NCI-H1105 treated with DMSO at 0.1 percent for 48 hours (cell line): Measurements from ENCODE around the gene CEP126.
A peak's percentile ranks its signal among the peaks of the same experiment; 100 is the strongest.
"Not testable (repeated sequence)": the region's sequence is repeated elsewhere in the genome, so short reads cannot be mapped to it uniquely, and the experiment has no call there.

Experiments
- DNase-seq: peaks from one replicate; lab custom pipeline; 2025; lab: John Stamatoyannopoulos, UW

The CEP126 gene

DNA sequence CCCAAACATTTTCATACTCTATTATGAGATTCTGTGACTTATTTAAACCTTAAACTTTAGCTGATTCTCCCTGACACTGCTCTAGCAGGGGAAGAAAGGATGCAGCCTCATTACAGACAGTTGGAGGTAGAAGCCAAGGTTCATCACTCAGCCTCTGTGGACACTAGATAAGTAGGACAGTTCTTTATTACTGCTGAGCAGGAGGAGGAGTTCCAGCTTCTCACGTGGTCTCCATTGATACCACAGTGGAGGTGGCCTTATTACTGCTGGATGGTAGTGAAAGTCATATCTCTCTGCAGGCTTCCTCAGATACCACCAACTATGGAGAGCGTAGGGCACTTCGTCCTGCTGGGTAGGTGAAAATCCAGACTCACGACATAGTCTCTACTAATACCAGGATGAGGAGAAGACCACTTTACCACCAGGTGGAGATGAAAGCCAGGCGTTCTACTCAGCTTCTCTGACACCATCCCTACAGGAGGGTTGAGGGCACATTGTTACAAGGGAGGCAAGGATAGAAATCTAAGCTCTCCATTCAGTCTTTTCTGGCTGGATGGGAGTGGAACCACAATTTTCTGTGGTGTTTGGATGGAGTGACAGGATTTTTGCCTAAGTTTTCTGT is 14.6 kb downstream of the CEP126 start:
- no peak for DNase-seq

DNA sequence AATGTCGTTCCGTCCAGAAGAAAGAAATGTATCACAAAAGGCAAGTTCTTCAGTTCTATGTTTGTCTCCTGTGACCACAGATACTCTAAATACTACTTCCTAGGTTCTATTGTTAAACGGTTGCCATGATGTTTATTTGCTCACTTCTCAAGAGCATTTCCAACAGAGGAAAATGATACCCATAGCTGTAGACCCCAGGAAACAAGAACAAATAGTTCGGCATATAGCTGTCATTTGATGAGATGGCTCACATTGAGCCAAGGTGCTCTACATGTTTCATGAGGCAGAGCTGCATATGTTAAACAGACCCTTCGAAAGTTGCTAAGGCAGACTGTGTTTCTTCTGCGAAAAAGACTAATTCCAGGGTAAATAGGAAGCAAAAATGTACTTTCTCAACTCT is 16.9 kb downstream of the CEP126 start:
- peak; percentile 16 for DNase-seq

DNA sequence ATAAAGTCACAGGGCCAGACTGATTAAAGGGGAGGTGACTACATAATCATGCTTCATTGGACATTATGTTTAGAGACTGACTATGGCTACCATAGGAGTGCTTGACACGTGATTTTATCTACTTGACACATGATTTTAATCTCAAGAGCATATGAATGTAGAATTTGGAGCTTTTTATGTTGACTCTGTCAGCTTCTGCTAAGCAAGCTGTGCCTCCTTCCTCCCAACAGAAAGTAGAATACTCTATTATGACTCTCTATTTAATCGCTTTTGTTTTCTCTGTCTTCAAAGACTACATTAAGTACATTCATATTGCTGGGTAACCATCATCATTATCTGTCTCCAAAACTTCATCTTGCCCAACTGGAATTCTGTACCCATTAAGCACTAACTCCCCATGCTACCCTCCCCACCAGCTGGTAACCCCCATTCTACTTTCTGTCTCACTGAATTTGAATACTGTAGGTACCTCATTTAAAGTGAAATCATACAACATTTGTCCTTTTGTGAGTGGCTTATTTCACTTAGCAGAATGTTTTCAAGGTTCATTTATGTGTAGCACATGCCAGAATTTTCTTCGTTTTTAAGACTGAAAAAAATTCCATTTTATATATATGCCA is 26.2 kb downstream of the CEP126 start:
- DNase-seq, result no peak

DNA sequence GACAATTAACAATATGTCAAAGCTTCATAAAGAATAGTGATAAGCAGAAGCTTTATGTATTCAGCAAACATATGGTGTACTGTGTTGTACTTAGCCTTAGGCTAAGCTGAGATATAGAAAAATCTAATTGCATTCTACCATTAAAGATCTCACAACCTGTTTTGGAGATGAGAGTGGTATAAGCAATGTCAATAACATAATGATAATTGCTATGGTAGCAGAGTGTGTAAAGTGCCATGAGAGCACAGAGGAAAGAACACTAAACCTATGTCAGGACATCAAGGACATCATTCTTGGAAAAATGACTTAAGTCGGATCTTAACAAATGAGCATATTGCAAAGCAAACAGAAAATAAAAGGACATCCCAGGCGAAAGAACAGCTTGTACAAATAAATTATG is 30.1 kb downstream of the CEP126 start:
- DNase-seq, result peak; percentile 27

DNA sequence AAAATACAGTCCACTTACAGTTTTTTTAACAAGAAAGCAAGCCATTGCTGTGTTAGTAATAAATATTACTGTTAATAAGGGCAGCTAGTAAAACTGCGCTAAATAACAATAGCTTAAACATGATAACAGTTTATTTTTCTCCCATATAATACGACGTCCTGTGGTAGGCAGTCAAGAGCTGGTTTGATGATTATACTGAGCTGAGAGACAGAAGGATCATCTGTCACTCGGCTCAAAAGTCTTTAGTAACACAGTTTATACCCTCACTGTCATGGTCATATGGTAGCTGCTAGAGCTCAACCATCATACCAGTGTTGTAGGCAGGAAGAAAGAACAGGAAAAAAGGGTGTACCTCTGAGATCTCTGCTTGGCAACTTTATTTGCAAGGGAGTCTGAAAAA is 30.6 kb downstream of the CEP126 start:
- no peak for DNase-seq

DNA sequence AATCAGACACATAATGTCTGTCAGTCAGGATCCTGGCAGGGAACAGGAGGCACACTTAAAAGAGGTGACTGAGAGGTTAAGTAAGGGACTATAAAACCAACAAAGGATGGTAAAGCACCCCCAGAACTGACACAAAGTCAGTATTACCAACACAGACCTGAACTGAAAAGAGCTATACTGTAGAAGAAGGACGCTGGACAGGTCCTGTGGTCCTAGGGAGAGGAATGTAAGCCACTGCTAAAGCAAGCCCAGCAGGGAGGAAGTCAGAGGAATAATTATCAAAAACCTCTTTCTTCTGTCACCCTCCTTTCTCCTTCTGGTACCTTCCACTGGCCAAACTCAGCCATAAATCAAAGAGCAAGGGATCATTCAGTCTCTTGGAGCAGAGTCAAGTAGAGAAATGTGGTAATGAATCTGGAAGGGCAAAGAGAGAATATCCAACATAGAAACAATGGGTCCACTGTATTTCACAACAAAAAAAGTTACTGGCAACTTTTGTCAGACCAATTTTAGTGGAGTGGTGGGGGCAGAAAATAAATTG is 34.9 kb downstream of the CEP126 start:
- DNase-seq, result no peak

DNA sequence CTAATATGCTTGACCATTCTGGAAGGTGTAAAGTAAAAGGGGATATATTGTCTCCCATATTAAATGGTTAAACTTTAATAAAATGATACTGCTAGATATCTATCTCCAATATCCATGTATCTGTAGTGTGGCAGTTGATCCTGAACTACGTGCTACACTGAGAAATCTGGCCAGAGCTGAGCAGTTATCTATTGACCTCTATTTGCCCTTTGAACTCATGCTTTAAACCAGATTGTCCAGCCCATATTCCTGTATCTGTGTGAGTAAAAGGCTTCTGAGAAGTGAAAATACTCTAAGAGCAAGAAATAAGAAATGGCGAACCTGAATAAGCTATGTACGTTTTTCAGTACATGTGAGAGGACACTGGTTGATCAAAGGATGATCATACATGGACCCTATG is 40.5 kb downstream of the CEP126 start:
- no peak for DNase-seq

DNA sequence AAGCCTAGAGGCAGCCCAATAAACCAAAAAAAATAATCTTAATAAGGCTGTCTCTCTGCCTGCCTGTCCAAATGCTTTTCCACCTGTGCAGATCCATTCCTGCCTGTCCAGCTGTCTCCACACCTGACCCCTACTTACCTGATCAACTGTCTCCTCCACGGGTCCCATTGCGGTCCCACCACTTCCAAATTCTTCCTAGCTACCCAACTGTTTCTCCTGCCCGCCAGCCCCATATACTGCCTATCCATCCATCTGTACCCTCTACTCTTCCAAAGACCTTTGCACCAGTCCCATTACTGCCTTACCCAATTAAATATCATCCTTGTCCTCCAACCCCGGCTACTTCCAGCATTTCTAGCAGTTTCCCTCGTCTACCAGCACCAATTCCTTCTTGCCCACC is 40.9 kb downstream of the CEP126 start:
- no peak for DNase-seq

DNA sequence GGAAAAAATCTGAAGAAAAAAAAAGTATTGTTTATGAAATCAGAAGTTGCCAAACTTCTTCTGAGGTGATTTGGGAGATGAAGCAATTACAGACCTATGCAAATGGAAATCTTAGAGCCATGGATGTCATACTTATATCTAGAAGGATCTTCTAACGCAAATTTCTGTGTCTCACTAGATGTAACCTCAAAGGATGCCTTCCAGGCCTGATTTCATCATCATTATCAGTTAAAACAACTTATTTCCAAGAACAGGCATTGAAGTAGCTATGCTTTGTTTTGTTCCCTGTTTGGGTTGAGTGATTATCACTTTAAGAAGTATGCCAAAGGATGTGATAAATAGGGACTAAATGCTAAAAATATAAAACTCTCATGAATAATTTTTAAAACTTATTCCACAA is 45.4 kb downstream of the CEP126 start:
- DNase-seq, result no peak

DNA sequence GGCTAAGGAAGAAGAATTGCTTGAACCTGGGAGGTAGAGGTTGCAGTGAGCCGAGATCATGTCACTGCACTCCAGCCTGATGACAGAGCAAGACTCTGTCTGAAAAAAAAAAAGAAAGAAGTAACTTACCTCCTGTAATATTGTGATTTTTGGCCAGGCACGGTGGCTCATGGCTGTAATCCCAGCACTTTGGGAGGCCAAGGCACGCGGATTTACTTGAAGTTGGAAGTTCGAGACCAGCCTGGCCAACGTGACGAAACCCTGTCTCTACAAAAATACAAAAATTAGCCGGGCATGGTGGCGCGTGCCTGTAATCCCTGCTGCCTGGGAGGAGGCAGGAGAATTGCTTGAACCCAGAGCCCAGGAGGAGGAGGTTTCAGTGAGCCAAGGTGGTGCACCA is 49.4 kb downstream of the CEP126 start:
- DNase-seq, result not testable (repeated sequence)

DNA sequence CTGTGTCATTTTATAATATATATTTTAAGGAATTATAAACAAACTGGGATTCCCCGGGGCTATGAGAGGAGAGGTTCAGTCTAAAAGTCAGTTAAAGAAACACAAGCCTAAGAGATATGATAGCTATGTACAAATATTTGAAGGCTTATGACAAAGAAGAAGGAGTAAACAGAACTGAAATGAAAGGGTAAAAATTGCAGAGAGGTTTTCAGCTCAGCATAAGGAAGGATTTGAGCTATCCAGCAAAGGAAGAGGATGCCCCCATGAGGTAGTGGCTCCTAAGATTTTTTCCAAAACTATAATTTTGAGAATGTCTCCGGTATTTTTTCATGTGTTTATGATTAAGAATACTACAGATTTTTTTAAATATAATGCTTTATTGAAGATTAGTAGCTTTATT is 59.4 kb downstream of the CEP126 start:
- DNase-seq, result no peak

DNA sequence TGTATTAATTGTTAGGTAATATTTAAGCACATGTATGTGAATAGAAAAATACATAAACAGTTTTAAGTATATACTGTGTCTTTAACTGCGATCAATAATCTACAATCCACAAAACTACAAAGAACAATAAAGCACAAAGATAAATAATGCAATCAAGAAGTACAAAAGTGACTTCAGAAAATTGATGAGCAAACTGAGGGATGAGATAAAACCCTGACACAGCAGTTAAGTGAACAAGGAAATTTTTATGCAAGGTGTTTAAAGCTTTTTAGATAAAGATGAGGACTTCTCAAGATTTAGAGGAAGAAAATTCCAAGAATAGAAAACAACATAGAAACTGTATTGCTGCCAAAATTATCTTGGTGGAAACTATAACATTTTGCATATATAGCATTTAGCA is 60.0 kb downstream of the CEP126 start:
- DNase-seq, result no peak

DNA sequence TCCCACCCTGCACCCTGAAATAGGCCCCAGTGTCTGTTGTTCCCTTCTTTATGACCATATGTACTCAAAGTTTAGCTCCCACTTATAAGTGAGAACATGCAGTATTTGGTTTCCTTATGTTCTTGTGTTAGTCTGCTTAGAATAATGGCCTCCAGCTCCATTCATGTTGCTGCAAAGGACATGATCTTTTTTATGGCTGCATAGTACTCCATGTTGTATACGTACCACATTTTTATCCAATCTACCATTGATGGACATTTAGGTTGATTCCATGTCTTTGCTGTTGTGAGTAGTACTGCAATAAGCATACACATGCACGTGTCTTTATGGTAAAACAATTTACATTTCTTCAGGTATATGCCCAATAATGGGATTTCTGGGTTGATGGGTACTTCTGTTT is 60.9 kb downstream of the CEP126 start:
- DNase-seq, result no peak

DNA sequence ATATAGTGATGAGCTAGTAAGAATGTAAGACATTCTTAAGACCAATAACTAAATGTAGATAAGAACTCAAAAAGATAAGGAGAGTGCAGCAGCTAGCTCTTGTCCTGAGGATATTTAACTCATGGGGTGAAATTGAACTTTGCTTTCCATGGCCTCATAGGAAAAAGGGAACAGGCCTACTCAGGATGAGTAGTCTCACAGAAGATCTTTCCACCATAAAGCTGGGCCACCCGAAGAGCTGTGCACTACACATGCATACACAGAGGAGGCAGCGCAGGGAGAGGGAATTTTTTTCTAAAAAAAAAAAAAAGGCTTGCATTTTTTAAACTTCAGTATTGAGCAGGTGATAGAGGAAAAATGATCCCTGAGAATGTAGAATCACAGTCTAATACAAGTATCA is 72.6 kb downstream of the CEP126 start:
- no peak for DNase-seq

DNA sequence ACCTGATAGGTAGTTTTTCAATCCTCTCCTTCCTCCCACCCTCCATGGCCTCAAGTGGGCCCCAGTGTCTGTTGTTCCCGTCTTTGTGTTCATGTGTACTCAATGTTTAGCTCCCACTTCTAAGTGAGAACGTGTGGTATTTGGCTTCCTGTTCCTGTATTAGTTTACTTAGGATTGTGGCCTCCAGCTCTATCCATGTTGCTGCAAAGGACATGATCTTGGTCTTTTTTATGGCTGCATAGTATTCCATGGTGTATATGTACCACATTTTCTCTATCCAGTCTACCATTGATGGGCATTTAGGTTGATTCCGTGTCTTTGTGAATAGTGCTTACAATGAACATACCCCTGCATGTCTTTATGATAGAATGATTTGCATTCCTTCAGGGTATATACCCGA is 78.4 kb downstream of the CEP126 start:
- no peak for DNase-seq

DNA sequence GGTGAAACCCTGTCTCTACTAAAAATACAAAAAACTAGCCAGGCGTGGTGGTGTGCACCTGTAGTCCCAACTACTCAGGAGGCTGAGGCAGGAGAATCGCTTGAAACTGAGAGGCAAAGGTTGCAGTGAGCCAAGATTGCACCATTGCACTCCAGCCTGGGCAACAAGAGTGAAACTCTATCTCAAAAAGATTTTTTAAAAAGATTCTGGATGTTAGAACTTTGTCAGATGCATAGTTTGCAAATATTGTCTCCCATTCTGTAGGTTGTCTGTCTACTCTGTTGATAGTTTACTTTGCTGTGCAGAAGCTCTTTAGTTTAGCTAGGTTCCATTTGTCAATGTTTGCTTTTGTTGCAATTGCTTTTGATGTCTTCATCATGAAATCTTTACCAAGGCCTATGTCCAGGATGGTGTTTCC is 79.3 kb downstream of the CEP126 start:
- DNase-seq, result not testable (repeated sequence)

DNA sequence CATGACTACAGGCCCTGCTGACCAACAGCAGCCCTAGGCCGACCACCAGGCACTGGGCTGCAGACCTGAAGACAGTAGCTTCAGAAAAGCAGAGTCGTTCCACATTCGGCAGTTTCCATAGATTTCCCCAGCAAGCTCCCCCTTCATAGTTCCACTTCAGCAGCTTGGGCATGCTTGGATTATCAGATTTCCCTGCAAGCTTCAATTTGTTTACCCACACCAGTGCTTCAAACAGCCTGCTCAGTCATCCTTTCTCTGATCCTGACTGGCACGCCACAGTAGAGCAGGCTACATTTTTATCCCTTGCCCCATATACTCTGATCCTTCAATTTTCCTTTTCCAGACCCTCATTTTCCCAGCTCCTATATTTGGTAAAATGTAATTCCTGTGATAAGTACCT is 81.3 kb downstream of the CEP126 start:
- no peak for DNase-seq

DNA sequence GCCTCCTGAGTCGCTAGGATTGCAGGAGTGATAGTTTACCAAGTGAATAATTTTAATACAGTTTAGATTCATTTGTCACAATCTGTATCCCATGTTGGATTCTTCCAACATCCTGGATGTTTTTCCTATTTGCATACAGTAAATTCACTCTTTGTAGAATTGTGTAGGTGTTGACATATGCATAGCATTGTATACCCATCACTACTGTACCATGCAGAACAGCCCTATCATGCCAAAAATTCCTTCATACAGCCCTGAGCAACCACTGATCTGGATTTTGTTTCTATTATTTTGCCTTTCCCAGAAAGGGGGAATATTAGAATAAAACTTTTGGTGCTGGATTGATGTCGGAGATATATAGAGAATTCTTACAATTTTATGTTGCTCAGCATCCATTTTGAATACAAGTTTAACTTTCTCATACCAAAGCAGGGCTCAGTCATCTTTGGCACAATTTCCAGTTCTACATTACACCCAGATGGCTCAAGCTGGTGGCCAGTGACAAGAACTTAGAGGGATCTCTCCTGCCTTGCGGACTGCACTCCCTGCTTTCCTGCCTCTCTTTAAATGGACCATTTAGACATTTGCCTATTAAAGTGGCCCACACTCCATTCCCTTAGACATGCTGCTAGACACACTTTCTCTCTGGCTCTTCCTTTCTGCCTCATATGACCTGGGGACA is 87.0 kb downstream of the CEP126 start:
- no peak for DNase-seq

DNA sequence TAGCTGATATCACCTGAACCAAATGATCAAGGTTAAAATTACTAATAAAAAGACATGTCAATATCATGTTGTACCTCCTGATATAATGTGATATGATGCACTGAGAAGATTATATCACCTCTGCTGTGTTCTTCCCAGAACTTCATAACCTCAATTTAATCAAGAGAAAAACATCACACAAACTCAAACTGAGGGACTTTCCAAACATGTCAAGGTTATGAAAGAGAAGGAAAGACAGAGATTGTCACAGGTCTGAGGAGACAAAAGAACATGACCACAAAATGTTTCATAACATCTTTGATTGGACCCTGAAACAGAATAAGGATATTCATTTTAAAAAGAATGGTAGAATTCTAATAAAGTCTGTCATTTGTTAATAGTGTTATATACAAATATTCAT is 89.4 kb downstream of the CEP126 start:
- no peak for DNase-seq

DNA sequence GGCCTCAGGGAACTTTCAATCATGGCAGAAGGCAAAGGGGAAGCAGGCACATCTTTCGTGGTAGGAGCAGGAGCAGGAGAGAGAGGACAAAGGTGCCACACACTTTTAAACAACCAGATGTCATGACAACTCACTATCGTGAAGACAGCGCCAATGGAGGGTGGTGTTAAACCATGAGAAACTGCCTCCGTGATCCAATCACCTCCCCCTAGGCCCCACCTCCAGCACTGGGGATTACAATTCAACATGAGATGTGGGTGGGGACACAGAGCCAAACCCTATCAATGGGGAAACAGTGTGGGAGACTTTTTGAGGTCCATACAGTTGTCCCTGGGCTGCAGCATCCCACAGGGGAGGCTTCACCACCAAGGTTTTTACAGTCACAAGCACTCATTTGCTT is 90.5 kb downstream of the CEP126 start:
- DNase-seq, result no peak

DNA sequence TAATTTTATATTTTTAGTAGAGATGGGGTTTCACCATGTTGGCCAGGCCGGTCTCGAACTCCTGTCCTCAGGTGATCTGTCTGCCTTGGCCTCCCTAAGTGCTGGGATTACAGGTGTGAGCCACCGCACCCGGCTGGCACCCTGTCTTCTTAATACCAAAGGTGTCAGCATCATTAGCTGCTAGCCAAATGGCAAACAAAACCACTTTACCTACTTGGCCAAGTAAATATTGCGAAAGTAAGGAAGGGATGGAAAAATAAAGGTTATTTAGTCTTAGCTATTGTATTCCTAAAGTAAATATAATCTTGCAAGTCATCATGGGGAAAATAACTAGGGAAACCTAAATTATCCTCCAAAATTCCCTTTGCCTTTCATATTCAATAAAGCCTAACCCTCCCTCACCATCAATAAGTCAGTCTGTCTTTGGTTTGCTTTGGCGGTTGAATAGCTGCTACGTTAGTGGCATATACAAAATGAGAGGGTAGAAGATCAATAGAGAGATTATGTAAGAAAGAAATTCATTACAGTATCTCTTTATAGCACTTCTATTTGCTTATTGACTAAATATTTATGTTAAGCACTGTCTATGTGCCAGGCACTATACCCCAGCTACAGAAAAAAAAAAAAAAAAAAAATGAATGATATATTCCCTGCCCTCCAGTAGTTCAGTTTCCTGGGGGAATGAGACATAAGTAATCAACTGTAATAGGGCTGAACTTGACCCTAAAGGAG is 92.2 kb downstream of the CEP126 start:
- no peak for DNase-seq

DNA sequence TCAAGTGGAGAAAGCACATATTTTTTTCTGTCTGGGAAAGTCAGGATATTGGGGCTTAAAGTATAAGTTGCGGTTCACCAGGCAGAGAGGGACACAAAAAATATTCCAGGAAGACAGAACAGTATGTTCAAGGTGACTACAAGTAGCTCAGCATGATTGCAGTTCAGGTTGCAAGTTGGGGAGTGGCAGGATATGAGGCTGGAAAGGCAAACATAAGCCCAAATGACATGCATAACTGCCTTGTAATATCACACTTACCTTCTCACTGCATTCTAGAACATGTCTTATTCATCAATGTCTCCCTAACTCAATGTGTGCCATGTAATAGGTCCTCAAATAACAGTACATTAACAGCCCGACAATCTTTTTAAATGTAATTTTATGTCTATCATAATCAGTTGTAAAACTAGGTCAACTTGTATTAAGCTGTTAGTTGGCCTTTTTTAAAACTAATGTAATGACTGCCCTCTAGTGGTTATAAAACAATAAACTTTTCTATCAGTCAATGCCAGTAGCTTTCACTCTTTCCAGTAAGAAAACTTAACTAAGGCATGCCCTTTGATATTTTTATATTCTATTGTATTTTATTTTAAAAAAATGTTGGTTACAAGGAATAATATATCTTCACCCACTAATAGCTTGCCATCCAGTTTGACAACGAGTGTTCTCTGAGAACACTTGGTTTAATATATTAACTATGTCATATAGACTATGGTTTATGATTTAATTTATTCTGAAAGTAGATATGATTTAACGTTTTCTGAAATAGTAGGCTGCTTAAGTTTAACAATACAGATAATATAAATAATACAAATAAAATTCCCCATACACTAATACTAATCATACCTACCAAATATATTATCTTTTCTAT is 93.0 kb downstream of the CEP126 start:
- DNase-seq, result peak; percentile 66
